Measurements from ENCODE around the gene CHD9. TPM values are rescaled to one million over a fixed set of nuclear protein-coding genes. Genes with fewer than 3 reads are reported as not detected.

Gene CHD9
- total and polyA plus RNA-seq, 9 of the 15 experiments (the other 6 are each of a cell fraction or from before 2014, with no cell fraction given): 29.0 to 69.3 (median 40.6) TPM

GRCh38 chr16:53094013-53094630 lies 39.3 kb downstream of the CHD9 start (continued):
- 0 out of 2 replicates have a peak, but pooled peaks have one; percentile 50 for TF ChIP-seq SMAD4 (CRISPR knock-in tag; conservative IDR thresholded peaks at IDR 0.05)
- TF ChIP-seq FOXK1 (CRISPR knock-in tag; IDR thresholded peaks at IDR 0.05; ENCODE audit: borderline replicate concordance): no peak
- no peak for TF ChIP-seq SRSF9 (IDR thresholded peaks at IDR 0.05; ENCODE audit: borderline replicate concordance, low read depth, low read length)
- no peak for TF ChIP-seq NFIX (CRISPR knock-in tag; IDR thresholded peaks at IDR 0.05; ENCODE audit: low read depth)
- TF ChIP-seq ZBTB43 (CRISPR knock-in tag; IDR thresholded peaks at IDR 0.05): no peak
- TF ChIP-seq ARID4B (CRISPR knock-in tag; IDR thresholded peaks at IDR 0.05): 0 out of 2 replicates have a peak, but pooled peaks have one; percentile 33
- TF ChIP-seq, protein P1, sequence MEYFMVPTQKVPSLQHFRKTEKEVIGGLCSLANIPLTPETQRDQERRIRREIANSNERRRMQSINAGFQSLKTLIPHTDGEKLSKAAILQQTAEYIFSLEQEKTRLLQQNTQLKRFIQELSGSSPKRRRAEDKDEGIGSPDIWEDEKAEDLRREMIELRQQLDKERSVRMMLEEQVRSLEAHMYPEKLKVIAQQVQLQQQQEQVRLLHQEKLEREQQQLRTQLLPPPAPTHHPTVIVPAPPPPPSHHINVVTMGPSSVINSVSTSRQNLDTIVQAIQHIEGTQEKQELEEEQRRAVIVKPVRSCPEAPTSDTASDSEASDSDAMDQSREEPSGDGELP (CRISPR knock-in tag; IDR thresholded peaks at IDR 0.05; ENCODE audit: borderline replicate concordance): peak; percentile 81
- peak; percentile 45 for TF ChIP-seq MAFK (IDR thresholded peaks at IDR 0.05; ENCODE audit: low read length)
- no peak for TF ChIP-seq ZBTB49 (CRISPR knock-in tag; IDR thresholded peaks at IDR 0.05; ENCODE audit: borderline replicate concordance)
- peak; percentile 90 for TF ChIP-seq MAX (CRISPR knock-in tag; IDR thresholded peaks at IDR 0.05)
- no peak for TF ChIP-seq MCM7 (IDR thresholded peaks at IDR 0.05)
